ENCODE measurements around the gene PDIK1L.

Gene PDIK1L

DNA sequence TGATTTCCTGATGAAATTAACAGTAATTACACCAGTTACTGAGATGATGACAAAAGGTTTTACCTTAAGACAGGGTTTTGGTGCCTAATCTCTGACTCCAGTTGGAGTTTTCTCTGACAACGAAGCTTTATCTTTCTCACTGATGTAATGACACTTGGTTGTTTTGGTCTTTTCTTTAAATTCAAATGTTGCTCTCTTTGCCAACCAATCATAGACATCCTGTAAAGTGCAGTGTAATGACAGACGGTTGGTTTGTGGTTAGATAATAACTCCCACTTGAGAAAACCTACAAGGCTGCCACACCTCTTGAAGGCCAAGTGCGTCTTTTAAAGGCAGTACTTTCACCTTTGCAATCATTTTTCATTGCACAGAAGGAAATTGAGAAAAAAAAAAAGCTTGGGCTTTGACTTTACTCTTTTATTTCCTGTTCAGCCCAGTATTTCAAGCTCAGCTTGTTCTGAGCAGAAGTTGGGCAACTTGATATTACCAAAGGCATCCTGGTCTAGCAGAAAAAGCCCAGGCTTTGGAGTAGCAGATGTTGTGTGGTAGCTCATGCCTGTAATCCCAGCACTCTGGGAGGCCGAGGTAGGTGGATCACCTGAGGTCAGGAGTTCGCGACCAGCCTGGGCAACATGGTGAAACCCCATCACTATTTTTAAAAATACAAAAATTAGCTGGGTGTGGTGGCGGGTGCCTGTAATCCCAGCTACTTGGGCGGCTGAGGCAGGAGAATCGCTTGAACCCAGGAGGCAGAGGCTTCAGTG is 14.9 kb downstream of the PDIK1L start:
- H3K27ac ChIP-seq (ENCODE audit: extremely low read depth, low read depth, low read length) = peak overlapping the region; percentile 21; the same call in 1 of the 2 replicates
- H3K36me3 ChIP-seq (ENCODE audit: control insufficient read depth in 2 of 2, insufficient read depth in 1 of 2, low read length in 2 of 2) = peaks cover 0 to 5% of the 10 kb centered on the region in 2 experiments; a peak in 1 of 3 replicates
- ChIA-PET POLR2A (interaction anchor here (0.6 to 1.7 kb wide), 4 partner anchors 15 to 189 kb away, joined by 3 to 5 read pairs (median 4); partner anchors contain the start of genes CEP85 and PDIK1L), CTCF (interaction anchor here (0.8 to 7.1 kb wide), 3 partner anchors 19 to 108 kb away, joined by 4 to 39 read pairs (median 6); partner anchors contain the start of gene CEP85)
- H3K4me1 ChIP-seq (ENCODE audit: control insufficient read depth, insufficient read depth, low read length) = peaks cover 10% of the 10 kb centered on the region; the same call in 1 of the 2 replicates
- no peaks in the 10 kb centered on the region for H3K9me3 ChIP-seq (ENCODE audit: control insufficient read depth, insufficient read depth, low read depth, low read length)
- no peak overlapping the region for H3K4me3 ChIP-seq (ENCODE audit: low read depth, low read length)
- TF ChIP-seq ZNF530 (tag by site-specific recombination; IDR thresholded peaks at IDR 0.05; ENCODE audit: low read depth) (no peak), KLF8 (tag by site-specific recombination; IDR thresholded peaks at IDR 0.05) (0 out of 2 replicates have a peak, but pooled peaks have one; percentile 29), ZNF529 (tag by site-specific recombination; IDR thresholded peaks at IDR 0.05; ENCODE audit: insufficient replicate concordance) (no peak), MEIS1 (CRISPR knock-in tag; IDR thresholded peaks at IDR 0.05; ENCODE audit: borderline replicate concordance) (no peak), ZBTB17 (tag by site-specific recombination; IDR thresholded peaks at IDR 0.05) (peak; percentile 50; the same call in 1 of the 2 replicates), ZNF324 (tag by site-specific recombination; IDR thresholded peaks at IDR 0.05) (no peak), PRDM1 (tag by site-specific recombination; IDR thresholded peaks at IDR 0.05) (no peak; the same call in 1 of the 2 replicates), ZXDB (tag by site-specific recombination; IDR thresholded peaks at IDR 0.05) (peak; percentile 72), ZFP41 (tag by site-specific recombination; IDR thresholded peaks at IDR 0.05; ENCODE audit: borderline replicate concordance) (no peak), ZSCAN30 (tag by site-specific recombination; IDR thresholded peaks at IDR 0.05) (0 out of 2 replicates have a peak, but pooled peaks have one; percentile 54), SP7 (tag by site-specific recombination; IDR thresholded peaks at IDR 0.05) (peak; percentile 69; the same call in 1 of the 2 replicates), KLF1 (tag by site-specific recombination; IDR thresholded peaks at IDR 0.05) (peak; percentile 71), ZNF266 (tag by site-specific recombination; IDR thresholded peaks at IDR 0.05; ENCODE audit: low read depth) (no peak), ZNF19 (tag by site-specific recombination; IDR thresholded peaks at IDR 0.05; ENCODE audit: low read depth) (no peak), ZNF777 (tag by site-specific recombination; IDR thresholded peaks at IDR 0.05; ENCODE audit: borderline replicate concordance) (no peak), ZBTB10 (tag by site-specific recombination; IDR thresholded peaks at IDR 0.05) (no peak), SP3 (tag by site-specific recombination; IDR thresholded peaks at IDR 0.05) (0 out of 2 replicates have a peak, but pooled peaks have one; percentile 35), ZNF629 (tag by site-specific recombination; IDR thresholded peaks at IDR 0.05) (peak; percentile 66; the same call in 1 of the 2 replicates), ZNF214 (tag by site-specific recombination; IDR thresholded peaks at IDR 0.05; ENCODE audit: borderline replicate concordance) (no peak), PATZ1 (tag by site-specific recombination; IDR thresholded peaks at IDR 0.05) (no peak), TCF7L2 (IDR thresholded peaks at IDR 0.05; ENCODE audit: borderline replicate concordance, low read depth, low read length) (no peak), ZEB2 (tag by site-specific recombination; IDR thresholded peaks at IDR 0.05) (0 out of 2 replicates have a peak, but pooled peaks have one; percentile 32)
- TF ChIP-seq, protein P1, sequence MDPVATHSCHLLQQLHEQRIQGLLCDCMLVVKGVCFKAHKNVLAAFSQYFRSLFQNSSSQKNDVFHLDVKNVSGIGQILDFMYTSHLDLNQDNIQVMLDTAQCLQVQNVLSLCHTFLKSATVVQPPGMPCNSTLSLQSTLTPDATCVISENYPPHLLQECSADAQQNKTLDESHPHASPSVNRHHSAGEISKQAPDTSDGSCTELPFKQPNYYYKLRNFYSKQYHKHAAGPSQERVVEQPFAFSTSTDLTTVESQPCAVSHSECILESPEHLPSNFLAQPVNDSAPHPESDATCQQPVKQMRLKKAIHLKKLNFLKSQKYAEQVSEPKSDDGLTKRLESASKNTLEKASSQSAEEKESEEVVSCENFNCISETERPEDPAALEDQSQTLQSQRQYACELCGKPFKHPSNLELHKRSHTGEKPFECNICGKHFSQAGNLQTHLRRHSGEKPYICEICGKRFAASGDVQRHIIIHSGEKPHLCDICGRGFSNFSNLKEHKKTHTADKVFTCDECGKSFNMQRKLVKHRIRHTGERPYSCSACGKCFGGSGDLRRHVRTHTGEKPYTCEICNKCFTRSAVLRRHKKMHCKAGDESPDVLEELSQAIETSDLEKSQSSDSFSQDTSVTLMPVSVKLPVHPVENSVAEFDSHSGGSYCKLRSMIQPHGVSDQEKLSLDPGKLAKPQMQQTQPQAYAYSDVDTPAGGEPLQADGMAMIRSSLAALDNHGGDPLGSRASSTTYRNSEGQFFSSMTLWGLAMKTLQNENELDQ (tag by site-specific recombination; IDR thresholded peaks at IDR 0.05; ENCODE audit: low read depth) = no peak
- TF ChIP-seq, protein P2, sequence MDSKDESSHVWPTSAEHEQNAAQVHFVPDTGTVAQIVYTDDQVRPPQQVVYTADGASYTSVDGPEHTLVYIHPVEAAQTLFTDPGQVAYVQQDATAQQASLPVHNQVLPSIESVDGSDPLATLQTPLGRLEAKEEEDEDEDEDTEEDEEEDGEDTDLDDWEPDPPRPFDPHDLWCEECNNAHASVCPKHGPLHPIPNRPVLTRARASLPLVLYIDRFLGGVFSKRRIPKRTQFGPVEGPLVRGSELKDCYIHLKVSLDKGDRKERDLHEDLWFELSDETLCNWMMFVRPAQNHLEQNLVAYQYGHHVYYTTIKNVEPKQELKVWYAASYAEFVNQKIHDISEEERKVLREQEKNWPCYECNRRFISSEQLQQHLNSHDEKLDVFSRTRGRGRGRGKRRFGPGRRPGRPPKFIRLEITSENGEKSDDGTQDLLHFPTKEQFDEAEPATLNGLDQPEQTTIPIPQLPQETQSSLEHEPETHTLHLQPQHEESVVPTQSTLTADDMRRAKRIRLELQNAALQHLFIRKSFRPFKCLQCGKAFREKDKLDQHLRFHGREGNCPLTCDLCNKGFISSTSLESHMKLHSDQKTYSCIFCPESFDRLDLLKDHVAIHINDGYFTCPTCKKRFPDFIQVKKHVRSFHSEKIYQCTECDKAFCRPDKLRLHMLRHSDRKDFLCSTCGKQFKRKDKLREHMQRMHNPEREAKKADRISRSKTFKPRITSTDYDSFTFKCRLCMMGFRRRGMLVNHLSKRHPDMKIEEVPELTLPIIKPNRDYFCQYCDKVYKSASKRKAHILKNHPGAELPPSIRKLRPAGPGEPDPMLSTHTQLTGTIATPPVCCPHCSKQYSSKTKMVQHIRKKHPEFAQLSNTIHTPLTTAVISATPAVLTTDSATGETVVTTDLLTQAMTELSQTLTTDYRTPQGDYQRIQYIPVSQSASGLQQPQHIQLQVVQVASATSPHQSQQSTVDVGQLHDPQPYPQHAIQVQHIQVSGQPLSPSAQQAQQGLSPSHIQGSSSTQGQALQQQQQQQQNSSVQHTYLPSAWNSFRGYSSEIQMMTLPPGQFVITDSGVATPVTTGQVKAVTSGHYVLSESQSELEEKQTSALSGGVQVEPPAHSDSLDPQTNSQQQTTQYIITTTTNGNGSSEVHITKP (tag by site-specific recombination; IDR thresholded peaks at IDR 0.05) = 0 out of 2 replicates have a peak, but pooled peaks have one; percentile 11

All from HEK293 (cell line).